HCT116 (cell line): ENCODE data around the gene SAXO2. TPM values are rescaled to one million over a fixed set of nuclear protein-coding genes. Genes with fewer than 3 reads are reported as not detected.
"Not testable (repeated sequence)": the region's sequence is repeated elsewhere in the genome, so short reads cannot be mapped to it uniquely, and the experiment has no call there.

Source experiments
- ATAC-seq: fragments of 200-7000 bp; cut with Tn5 transposase; 2 replicates; pipeline ENCODE4 v1.9.1; 2020; ENCODE audit warnings: mild to moderate bottlenecking, moderate library complexity
- BruUV-seq: library from RNA; stranded (reverse); fragments of 400-500 nt; replicated peaks from 2 replicates; lab custom pipeline; 2021; lab: Mats Ljungman, UMichigan
- CTCF ChIA-PET: fragments of 300-600 bp; sonication (Branson Sonifier 250); formaldehyde crosslinking; loops from one replicate; lab custom pipeline; 2021; ENCODE audit warnings: antibody characterized with exemption; lab: Charles Lee
- POLR2A ChIA-PET: fragments of 300-600, 350-600 bp; sonication (Branson Sonifier 250); formaldehyde crosslinking; loops from one replicate; lab custom pipeline; 2021; ENCODE audit warnings: antibody characterized with exemption; lab: Charles Lee
- RAD21 ChIA-PET, 2 experiments: fragments of 300-600 bp; sonication (Branson Sonifier 250); formaldehyde crosslinking; loops; one replicate each; lab custom pipeline; 2023; ENCODE audit warnings: low total read pairs in 2 of 2; ENCODE audit not compliant: uncharacterized antibody in 2 of 2, unreplicated experiment in 2 of 2, low non-redundant PET in 1 of 2; lab: Charles Lee
- DNase-seq: peaks from one replicate; pipeline ENCODE4 v3.0.0-alpha.2; 2010; ENCODE audit warnings: low read depth, low spot score
- H2AFZ ChIP-seq: fragments of 200-600 bp; shearing (Covaris generic), sonication (generic); 2 replicates; pipeline ENCODE4 v1.6.1; 2017; ENCODE audit warnings: low read depth, mixed run types, mixed read lengths, antibody characterized with exemption, low read length; ENCODE audit not compliant: poor library complexity, severe bottlenecking
- H3K27ac ChIP-seq: 2 replicates; pipeline ENCODE4 v1.5.1; 2012; ENCODE audit warnings: low read depth, low read length
- H3K27me3 ChIP-seq: fragments of 200-600 bp; sonication (generic); 2 replicates; pipeline ENCODE4 v1.6.1; 2016; ENCODE audit warnings: mixed run types, low read length, mixed read lengths; ENCODE audit not compliant: insufficient read depth
- H3K36me3 ChIP-seq, 2 experiments: fragments of 200-500 bp in 1 of 2; fragments of 200-600 bp in 1 of 2; sonication (Bioruptor generic) in 1 of 2; sonication (generic) in 1 of 2; 2 replicates each; pipeline versions ENCODE4 v1.5.1 to v1.6.1; 2014 to 2016; ENCODE audit warnings: low read length in 2 of 2, inconsistent platforms in 1 of 2, mixed read lengths in 1 of 2, mixed run types in 1 of 2; ENCODE audit not compliant: insufficient read depth in 2 of 2, control insufficient read depth in 1 of 2
- H3K4me1 ChIP-seq, 2 experiments: fragments of 200-600 bp in 1 of 2; sonication (generic) in 1 of 2; 2 replicates each; pipeline versions ENCODE4 v1.5.1 to v1.6.1; 2012 to 2017; ENCODE audit warnings: low read length in 2 of 2, inconsistent platforms in 1 of 2, mild to moderate bottlenecking in 1 of 2, mixed read lengths in 1 of 2, mixed run types in 1 of 2, moderate library complexity in 1 of 2; ENCODE audit not compliant: insufficient read depth in 2 of 2, control insufficient read depth in 1 of 2
- H3K4me2 ChIP-seq: fragments of 200-600 bp; sonication (generic); 2 replicates; pipeline ENCODE4 v1.6.1; 2017; ENCODE audit warnings: mixed run types, low read length, mixed read lengths
- H3K4me3 ChIP-seq, 2 experiments: fragments of 200-600 bp in 1 of 2; sonication (generic) in 1 of 2; replicated peaks in 1 of 2; 2 replicates each; pipeline ENCODE4 v1.5.1; 2011 to 2016; ENCODE audit warnings: low read length in 2 of 2, control low read depth in 1 of 2, low read depth in 1 of 2, mild to moderate bottlenecking in 1 of 2, mixed read lengths in 1 of 2, mixed run types in 1 of 2
- H3K79me2 ChIP-seq: fragments of 200-600 bp; sonication (generic); 2 replicates; pipeline ENCODE4 v1.6.1; 2017; ENCODE audit warnings: mild to moderate bottlenecking, mixed run types, low read length, moderate library complexity, mixed read lengths; ENCODE audit not compliant: insufficient read depth
- H3K9ac ChIP-seq: fragments of 200-600 bp; sonication (generic); 2 replicates; pipeline ENCODE4 v1.6.1; 2016; ENCODE audit warnings: low read length, mixed read lengths
- H3K9me2 ChIP-seq: fragments of 200-600 bp; sonication (generic), shearing (Covaris generic); 2 replicates; pipeline ENCODE4 v1.6.1; 2017; ENCODE audit warnings: mixed run types, mild to moderate bottlenecking, moderate library complexity; ENCODE audit not compliant: insufficient read depth
- H3K9me3 ChIP-seq, 2 experiments: fragments of 200-500 bp in 1 of 2; fragments of 200-600 bp in 1 of 2; sonication (Bioruptor generic) in 1 of 2; sonication (generic) in 1 of 2; 2 replicates each; pipeline ENCODE4 v1.6.1; 2014 to 2017; ENCODE audit warnings: low read length in 2 of 2, mixed read lengths in 2 of 2, inconsistent platforms in 1 of 2, low read depth in 1 of 2, mild to moderate bottlenecking in 1 of 2, mixed run types in 1 of 2, moderate library complexity in 1 of 2; ENCODE audit not compliant: control insufficient read depth in 1 of 2, insufficient read depth in 1 of 2
- H4K20me1 ChIP-seq: fragments of 200-600 bp; sonication (generic), shearing (Covaris generic); 2 replicates; pipeline ENCODE4 v1.6.1; 2017; ENCODE audit warnings: mixed run types, mild to moderate bottlenecking, moderate library complexity; ENCODE audit not compliant: insufficient read depth
- intact Hi-C: fragments of 100-400 bp; cut with micrococcal nuclease; formaldehyde crosslinking; loops from 2 replicates; pipeline ENCODE4 v1.10.0; 2022
- total RNA-seq: library from RNA; stranded (reverse); gene quantifications from one replicate; pipeline ENCODE4 v1.2.1, GENCODE V29; 2021; ENCODE audit not compliant: unreplicated experiment

The SAXO2 gene
- total RNA-seq, 1 experiment from 2014 or later = 5.7 TPM

DNA sequence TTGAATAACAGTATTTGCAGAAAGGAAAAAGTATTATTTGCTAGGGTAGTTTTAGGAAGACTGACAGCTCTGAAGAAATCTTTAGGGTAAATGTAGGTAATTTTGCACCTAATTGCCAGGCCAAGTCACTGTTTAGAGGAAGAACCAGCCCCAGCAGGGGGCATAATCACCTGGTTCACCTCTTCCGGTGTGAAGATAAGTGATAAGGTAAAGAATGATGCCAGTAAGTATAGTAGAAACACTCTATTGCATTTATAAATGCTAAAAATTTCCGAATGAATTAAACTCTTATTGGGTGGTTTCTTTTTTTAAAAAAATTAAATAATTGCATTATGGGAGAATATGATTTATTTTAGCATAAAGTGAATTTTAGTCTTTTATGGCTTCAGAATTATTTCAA, 21.8 kb downstream of the SAXO2 start:
- H3K4me2 ChIP-seq, H3K9me2 ChIP-seq, H4K20me1 ChIP-seq, ATAC-seq, DNase-seq, H3K27ac ChIP-seq, intact Hi-C loops, H3K4me3 ChIP-seq, POLR2A ChIA-PET, H3K9me3 ChIP-seq, H3K4me1 ChIP-seq, H3K36me3 ChIP-seq, H3K9ac ChIP-seq, BruUV-seq, RAD21 ChIA-PET, H2AFZ ChIP-seq, H3K79me2 ChIP-seq, H3K27me3 ChIP-seq: not testable (repeated sequence)
- CTCF ChIA-PET = interaction anchor here (1.3 kb wide), 1 partner anchor 15 kb away, joined by 3 read pairs; no protein-coding TSS in a partner anchor

GRCh38 chr15:82286475-82286874, 23.9 kb downstream of the SAXO2 start:
- H3K79me2 ChIP-seq, BruUV-seq, ATAC-seq, CTCF ChIA-PET, H3K4me3 ChIP-seq, intact Hi-C loops, H3K9me3 ChIP-seq, H3K36me3 ChIP-seq, H3K27me3 ChIP-seq, POLR2A ChIA-PET, H3K4me2 ChIP-seq, H3K4me1 ChIP-seq, H3K27ac ChIP-seq, H3K9me2 ChIP-seq, H2AFZ ChIP-seq, RAD21 ChIA-PET, H4K20me1 ChIP-seq, H3K9ac ChIP-seq, DNase-seq: not testable (repeated sequence)

GRCh38 chr15:82288202-82288601, 25.6 kb downstream of the SAXO2 start:
- H3K4me1 ChIP-seq, RAD21 ChIA-PET: not testable (repeated sequence)

More at GRCh38 chr15:82288202-82288601, 25.6 kb downstream of the SAXO2 start:
- POLR2A ChIA-PET, DNase-seq, H3K36me3 ChIP-seq, H3K9me3 ChIP-seq, intact Hi-C loops, CTCF ChIA-PET, H3K27ac ChIP-seq, H3K79me2 ChIP-seq, BruUV-seq, H2AFZ ChIP-seq, ATAC-seq, H3K9me2 ChIP-seq, H3K27me3 ChIP-seq, H4K20me1 ChIP-seq, H3K4me3 ChIP-seq, H3K9ac ChIP-seq, H3K4me2 ChIP-seq: not testable (repeated sequence)
